OCI-LY1 (cell line): ENCODE measurements around the gene TAF3.

Experiments used
- H2AFZ ChIP-seq: fragments of 200-600 bp; sonication (generic), shearing (Covaris generic); 2 replicates; pipeline ENCODE4 v1.6.0; 2014; ENCODE audit warnings: antibody characterized with exemption, mild to moderate bottlenecking, low read length
- H3F3A ChIP-seq: fragments of 200-600 bp; sonication (generic), shearing (Covaris generic); 2 replicates; pipeline ENCODE4 v1.6.0; 2014; ENCODE audit warnings: mild to moderate bottlenecking, antibody characterized with exemption, low read length, moderate library complexity; ENCODE audit not compliant: insufficient read depth
- H3K27ac ChIP-seq: fragments of 200-600 bp; sonication (generic); 2 replicates; pipeline ENCODE4 v1.5.1; 2014; ENCODE audit warnings: low read length, mixed run types, mild to moderate bottlenecking, low read depth; ENCODE audit not compliant: poor library complexity, severe bottlenecking
- H3K27me3 ChIP-seq: fragments of 200-600 bp; sonication (generic); 2 replicates; pipeline ENCODE4 v1.6.0; 2014; ENCODE audit warnings: antibody characterized with exemption, mild to moderate bottlenecking, low read length, moderate library complexity; ENCODE audit not compliant: insufficient read depth
- H3K36me3 ChIP-seq: fragments of 200-600 bp; sonication (generic); 2 replicates; pipeline ENCODE4 v1.6.1; 2014; ENCODE audit warnings: mild to moderate bottlenecking, antibody characterized with exemption, low read length, moderate library complexity, mixed read lengths; ENCODE audit not compliant: insufficient read depth
- H3K4me1 ChIP-seq: fragments of 200-600 bp; sonication (generic); 2 replicates; pipeline ENCODE4 v1.5.1; 2014; ENCODE audit warnings: mild to moderate bottlenecking, low read length, moderate library complexity; ENCODE audit not compliant: insufficient read depth, severe bottlenecking
- H3K4me2 ChIP-seq: fragments of 200-600 bp; sonication (generic), shearing (Covaris generic); 2 replicates; pipeline ENCODE4 v1.6.1; 2014; ENCODE audit warnings: low read length
- H3K4me3 ChIP-seq: fragments of 200-600 bp; sonication (generic); 2 replicates; pipeline ENCODE4 v1.5.1; 2014; ENCODE audit warnings: low read length, low read depth, mild to moderate bottlenecking, mixed read lengths; ENCODE audit not compliant: poor library complexity, severe bottlenecking
- H3K79me2 ChIP-seq: fragments of 200-600 bp; shearing (Covaris generic); 2 replicates; pipeline ENCODE4 v1.6.1; 2016; ENCODE audit warnings: mixed run types, low read length, mixed read lengths; ENCODE audit not compliant: insufficient read depth
- H3K9ac ChIP-seq: fragments of 200-600 bp; sonication (generic), shearing (Covaris generic); 2 replicates; pipeline ENCODE4 v1.6.1; 2014; ENCODE audit warnings: mild to moderate bottlenecking, low read length, mixed read lengths
- H3K9me2 ChIP-seq: fragments of 200-600 bp; sonication (generic), shearing (Covaris generic); 2 replicates; pipeline ENCODE4 v1.6.1; 2014; ENCODE audit warnings: low read depth, mild to moderate bottlenecking, low read length, mixed read lengths
- H3K9me3 ChIP-seq: fragments of 200-600 bp; shearing (Covaris generic); 2 replicates; pipeline ENCODE4 v1.6.1; 2014; ENCODE audit warnings: low read length, mixed read lengths
- H4K20me1 ChIP-seq: fragments of 200-600 bp; sonication (generic), shearing (Covaris generic); 2 replicates; pipeline ENCODE4 v1.6.0; 2016; ENCODE audit warnings: mild to moderate bottlenecking, low read length; ENCODE audit not compliant: insufficient read depth
- CTCF ChIP-seq: fragments of 200-600 bp; sonication (generic), shearing (Covaris generic); IDR thresholded peaks from 2 replicates; pipeline ENCODE4 v1.5.1; 2017; ENCODE audit warnings: mild to moderate bottlenecking, antibody characterized with exemption, low read length, moderate library complexity, mixed read lengths
- EZH2 ChIP-seq: fragments of 200-600 bp; sonication (generic), shearing (Covaris generic); IDR thresholded peaks from 2 replicates; pipeline ENCODE4 v1.8.0; 2017; ENCODE audit warnings: borderline replicate concordance, mixed run types, mild to moderate bottlenecking, antibody characterized with exemption, low read length, moderate library complexity, mixed read lengths

TAF3 gene

GRCh38 chr10:8042721-8043568 is 224.6 kb downstream of the TAF3 start:
- H3F3A ChIP-seq: no peaks in the 10 kb centered on the region
- H2AFZ ChIP-seq: no peak overlapping the region
- no peak overlapping the region for H3K9ac ChIP-seq
- H3K9me2 ChIP-seq: no peaks in the 10 kb centered on the region
- no peaks in the 10 kb centered on the region for H3K27me3 ChIP-seq
- no peaks in the 10 kb centered on the region for H3K9me3 ChIP-seq
- H4K20me1 ChIP-seq: no peaks in the 10 kb centered on the region
- H3K79me2 ChIP-seq: no peaks in the 10 kb centered on the region
- no peak overlapping the region for H3K4me3 ChIP-seq
- H3K4me1 ChIP-seq: no peaks in the 10 kb centered on the region
- TF ChIP-seq CTCF (no peak), EZH2 (no peak)
- H3K27ac ChIP-seq: no peak overlapping the region
- H3K4me2 ChIP-seq: no peak overlapping the region
- H3K36me3 ChIP-seq: no peaks in the 10 kb centered on the region

- no peaks in the 10 kb centered on the region for H3K9me2 ChIP-seq
- H4K20me1 ChIP-seq: no peaks in the 10 kb centered on the region
- H3K9ac ChIP-seq: no peak overlapping the region
- H3K79me2 ChIP-seq: no peaks in the 10 kb centered on the region
- H3K4me3 ChIP-seq: no peak overlapping the region
- no peaks in the 10 kb centered on the region for H3K9me3 ChIP-seq
- no peak overlapping the region for H2AFZ ChIP-seq
- H3F3A ChIP-seq: no peaks in the 10 kb centered on the region
- no peaks in the 10 kb centered on the region for H3K27me3 ChIP-seq
- no peaks in the 10 kb centered on the region for H3K4me1 ChIP-seq
- H3K27ac ChIP-seq: no peak overlapping the region
- no peaks in the 10 kb centered on the region for H3K36me3 ChIP-seq
- no peak for TF ChIP-seq EZH2
- TF ChIP-seq CTCF: no peak
- no peak overlapping the region for H3K4me2 ChIP-seq
Measured at GRCh38 chr10:8043569-8044306, 225.4 kb downstream of the TAF3 start.

- H3K4me3 ChIP-seq: no peak overlapping the region
- no peak overlapping the region for H3K4me2 ChIP-seq
- no peak overlapping the region for H2AFZ ChIP-seq
- TF ChIP-seq EZH2: no peak
- no peak for TF ChIP-seq CTCF
- H3K9me2 ChIP-seq: no peaks in the 10 kb centered on the region
- no peak overlapping the region for H3K9ac ChIP-seq
- no peaks in the 10 kb centered on the region for H3K36me3 ChIP-seq
- no peaks in the 10 kb centered on the region for H3K4me1 ChIP-seq
- H3K9me3 ChIP-seq: no peaks in the 10 kb centered on the region
- no peak overlapping the region for H3K27ac ChIP-seq
- no peaks in the 10 kb centered on the region for H3F3A ChIP-seq
- H3K27me3 ChIP-seq: no peaks in the 10 kb centered on the region
- no peaks in the 10 kb centered on the region for H3K79me2 ChIP-seq
- no peaks in the 10 kb centered on the region for H4K20me1 ChIP-seq
Measured at GRCh38 chr10:8044331-8044907, 226.1 kb downstream of the TAF3 start.
